Measurements from ENCODE around the gene CDC14A.
"Not testable (repeated sequence)": the region's sequence is repeated elsewhere in the genome, so short reads cannot be mapped to it uniquely, and the experiment has no call there.

Gene CDC14A

GRCh38 chr1:100323419-100324106 is 28.7 kb upstream of the CDC14A start:
- peaks cover 6% of the 10 kb centered on the region; the same call in 1 of the 2 replicates for H3K4me1 ChIP-seq (ENCODE audit: insufficient read depth, low read length)
- no peak overlapping the region for H3K9ac ChIP-seq (ENCODE audit: low read depth, low read length)
- H3K9me3 ChIP-seq (ENCODE audit: control insufficient read depth, insufficient read depth, low read length): peaks cover 7% of the 10 kb centered on the region; the same call in 1 of the 2 replicates
- no peaks in the 10 kb centered on the region for H3K36me3 ChIP-seq (ENCODE audit: insufficient read depth, low read length)

GRCh38 chr1:100325415-100326324 is 26.6 kb upstream of the CDC14A start:
- H3K9ac ChIP-seq (ENCODE audit: low read depth, low read length): no peak overlapping the region
- H3K36me3 ChIP-seq (ENCODE audit: insufficient read depth, low read length): no peaks in the 10 kb centered on the region
- 0 out of 2 replicates have a peak, but pooled peaks cover 1% of the 10 kb centered on the region for H3K9me3 ChIP-seq (ENCODE audit: control insufficient read depth, insufficient read depth, low read length)
- peaks cover 6% of the 10 kb centered on the region; the same call in 1 of the 2 replicates for H3K4me1 ChIP-seq (ENCODE audit: insufficient read depth, low read length)

- not testable (repeated sequence) for H3K4me1 ChIP-seq (ENCODE audit: insufficient read depth, low read length); H3K36me3 ChIP-seq (ENCODE audit: insufficient read depth, low read length); H3K9ac ChIP-seq (ENCODE audit: low read depth, low read length); H3K9me3 ChIP-seq (ENCODE audit: control insufficient read depth, insufficient read depth, low read length)
Observed at GRCh38 chr1:100326325-100326670, 26.0 kb upstream of the CDC14A start.

- peaks cover 6% of the 10 kb centered on the region; the same call in 1 of the 2 replicates for H3K4me1 ChIP-seq (ENCODE audit: insufficient read depth, low read length)
- H3K36me3 ChIP-seq (ENCODE audit: insufficient read depth, low read length): no peaks in the 10 kb centered on the region
- H3K9ac ChIP-seq (ENCODE audit: low read depth, low read length): no peak overlapping the region
- no peaks in the 10 kb centered on the region for H3K9me3 ChIP-seq (ENCODE audit: control insufficient read depth, insufficient read depth, low read length)
Observed at GRCh38 chr1:100328133-100328532, 24.2 kb upstream of the CDC14A start.

- not testable (repeated sequence) for H3K9me3 ChIP-seq (ENCODE audit: control insufficient read depth, insufficient read depth, low read length); H3K36me3 ChIP-seq (ENCODE audit: insufficient read depth, low read length); H3K9ac ChIP-seq (ENCODE audit: low read depth, low read length); H3K4me1 ChIP-seq (ENCODE audit: insufficient read depth, low read length)
Observed at GRCh38 chr1:100331146-100331545, 21.2 kb upstream of the CDC14A start.

- Histone ChIP-seq H3K9me3 (ENCODE audit: control insufficient read depth, insufficient read depth, low read length) (no peaks in the 10 kb centered on the region), H3K9ac (ENCODE audit: low read depth, low read length) (no peak overlapping the region)
Observed at GRCh38 chr1:100332331-100332730, 20.0 kb upstream of the CDC14A start.

GRCh38 chr1:100335436-100335835 is 16.9 kb upstream of the CDC14A start:
- no peaks in the 10 kb centered on the region for H3K9me3 ChIP-seq (ENCODE audit: control insufficient read depth, insufficient read depth, low read length)
- peaks cover 5% of the 10 kb centered on the region; the same call in 1 of the 2 replicates for H3K4me1 ChIP-seq (ENCODE audit: insufficient read depth, low read length)
- H3K36me3 ChIP-seq (ENCODE audit: insufficient read depth, low read length): no peaks in the 10 kb centered on the region
- H3K9ac ChIP-seq (ENCODE audit: low read depth, low read length): no peak overlapping the region

More at GRCh38 chr1:100332331-100332730, 20.0 kb upstream of the CDC14A start:
- H3K4me1 ChIP-seq (ENCODE audit: insufficient read depth, low read length): no peaks in the 10 kb centered on the region
- H3K36me3 ChIP-seq (ENCODE audit: insufficient read depth, low read length): no peaks in the 10 kb centered on the region

- not testable (repeated sequence) for H3K9ac ChIP-seq (ENCODE audit: low read depth, low read length); H3K4me1 ChIP-seq (ENCODE audit: insufficient read depth, low read length); H3K36me3 ChIP-seq (ENCODE audit: insufficient read depth, low read length); H3K9me3 ChIP-seq (ENCODE audit: control insufficient read depth, insufficient read depth, low read length)
Observed at GRCh38 chr1:100337878-100338277, 14.4 kb upstream of the CDC14A start.

GRCh38 chr1:100339735-100340134 is 12.6 kb upstream of the CDC14A start:
- H3K36me3 ChIP-seq (ENCODE audit: insufficient read depth, low read length); H3K9me3 ChIP-seq (ENCODE audit: control insufficient read depth, insufficient read depth, low read length); H3K9ac ChIP-seq (ENCODE audit: low read depth, low read length): not testable (repeated sequence)
- peaks cover 10% of the 10 kb centered on the region; the same call in 1 of the 2 replicates for H3K4me1 ChIP-seq (ENCODE audit: insufficient read depth, low read length)

GRCh38 chr1:100340494-100340893 is 11.8 kb upstream of the CDC14A start:
- peaks cover 10% of the 10 kb centered on the region; the same call in 1 of the 2 replicates for H3K4me1 ChIP-seq (ENCODE audit: insufficient read depth, low read length)
- H3K36me3 ChIP-seq (ENCODE audit: insufficient read depth, low read length): no peaks in the 10 kb centered on the region
- no peak overlapping the region for H3K9ac ChIP-seq (ENCODE audit: low read depth, low read length)
- no peaks in the 10 kb centered on the region for H3K9me3 ChIP-seq (ENCODE audit: control insufficient read depth, insufficient read depth, low read length)

GRCh38 chr1:100342348-100342747 is 10.0 kb upstream of the CDC14A start:
- no peaks in the 10 kb centered on the region for H3K9me3 ChIP-seq (ENCODE audit: control insufficient read depth, insufficient read depth, low read length)
- no peaks in the 10 kb centered on the region for H3K36me3 ChIP-seq (ENCODE audit: insufficient read depth, low read length)
- peaks cover 10% of the 10 kb centered on the region; the same call in 1 of the 2 replicates for H3K4me1 ChIP-seq (ENCODE audit: insufficient read depth, low read length)
- no peak overlapping the region for H3K9ac ChIP-seq (ENCODE audit: low read depth, low read length)

- H3K4me1 ChIP-seq (ENCODE audit: insufficient read depth, low read length): 0 out of 2 replicates have a peak, but pooled peaks cover 5% of the 10 kb centered on the region
- no peak overlapping the region for H3K9ac ChIP-seq (ENCODE audit: low read depth, low read length)
- no peaks in the 10 kb centered on the region for H3K9me3 ChIP-seq (ENCODE audit: control insufficient read depth, insufficient read depth, low read length)
Observed at GRCh38 chr1:100343897-100344296, 8.4 kb upstream of the CDC14A start.

GRCh38 chr1:100344774-100345173 is 7.5 kb upstream of the CDC14A start:
- Histone ChIP-seq H3K4me1 (ENCODE audit: insufficient read depth, low read length) (0 out of 2 replicates have a peak, but pooled peaks cover 5% of the 10 kb centered on the region), H3K36me3 (ENCODE audit: insufficient read depth, low read length) (no peaks in the 10 kb centered on the region), H3K9ac (ENCODE audit: low read depth, low read length) (no peak overlapping the region)

More at GRCh38 chr1:100343897-100344296, 8.4 kb upstream of the CDC14A start:
- no peaks in the 10 kb centered on the region for H3K36me3 ChIP-seq (ENCODE audit: insufficient read depth, low read length)

GRCh38 chr1:100346387-100346786 is 5.9 kb upstream of the CDC14A start:
- H3K9me3 ChIP-seq (ENCODE audit: control insufficient read depth, insufficient read depth, low read length): no peaks in the 10 kb centered on the region
- H3K4me1 ChIP-seq (ENCODE audit: insufficient read depth, low read length): 0 out of 2 replicates have a peak, but pooled peaks cover 5% of the 10 kb centered on the region
- no peaks in the 10 kb centered on the region for H3K36me3 ChIP-seq (ENCODE audit: insufficient read depth, low read length)
- H3K9ac ChIP-seq (ENCODE audit: low read depth, low read length): no peak overlapping the region

More at GRCh38 chr1:100344774-100345173, 7.5 kb upstream of the CDC14A start:
- no peaks in the 10 kb centered on the region for H3K9me3 ChIP-seq (ENCODE audit: control insufficient read depth, insufficient read depth, low read length)

All from ES-I3 (cell line).